Frontal cortex (tissue), 4 donors: ENCODE data around the gene SNX15. TPM values are rescaled to one million over a fixed set of nuclear protein-coding genes. Genes with fewer than 3 reads are reported as not detected.
A peak's percentile ranks its signal among the peaks of the same experiment; 100 is the strongest.

Source experiments
- DNase-seq, 2 donors: peaks; one replicate each; pipeline ENCODE4 v3.0.0; 2012; ENCODE audit warnings: low spot score in 2 of 2
- FAIRE-seq: peaks from 2 replicates; lab custom pipeline; 2012; peaks lifted over from hg19 to GRCh38; lab: Jason Lieb, UNC
- total RNA-seq: library from RNA; depleted of rRNA; stranded (reverse); fragments of >200 nt; gene quantifications from one replicate; pipeline ENCODE4 v1.2.3, GENCODE V29; 2014
- donor health status: control.
- donor health status: control.
- donor health status: control.

The SNX15 gene
- total RNA-seq, 1 donor from 2014 or later: 17.9 TPM

DNA sequence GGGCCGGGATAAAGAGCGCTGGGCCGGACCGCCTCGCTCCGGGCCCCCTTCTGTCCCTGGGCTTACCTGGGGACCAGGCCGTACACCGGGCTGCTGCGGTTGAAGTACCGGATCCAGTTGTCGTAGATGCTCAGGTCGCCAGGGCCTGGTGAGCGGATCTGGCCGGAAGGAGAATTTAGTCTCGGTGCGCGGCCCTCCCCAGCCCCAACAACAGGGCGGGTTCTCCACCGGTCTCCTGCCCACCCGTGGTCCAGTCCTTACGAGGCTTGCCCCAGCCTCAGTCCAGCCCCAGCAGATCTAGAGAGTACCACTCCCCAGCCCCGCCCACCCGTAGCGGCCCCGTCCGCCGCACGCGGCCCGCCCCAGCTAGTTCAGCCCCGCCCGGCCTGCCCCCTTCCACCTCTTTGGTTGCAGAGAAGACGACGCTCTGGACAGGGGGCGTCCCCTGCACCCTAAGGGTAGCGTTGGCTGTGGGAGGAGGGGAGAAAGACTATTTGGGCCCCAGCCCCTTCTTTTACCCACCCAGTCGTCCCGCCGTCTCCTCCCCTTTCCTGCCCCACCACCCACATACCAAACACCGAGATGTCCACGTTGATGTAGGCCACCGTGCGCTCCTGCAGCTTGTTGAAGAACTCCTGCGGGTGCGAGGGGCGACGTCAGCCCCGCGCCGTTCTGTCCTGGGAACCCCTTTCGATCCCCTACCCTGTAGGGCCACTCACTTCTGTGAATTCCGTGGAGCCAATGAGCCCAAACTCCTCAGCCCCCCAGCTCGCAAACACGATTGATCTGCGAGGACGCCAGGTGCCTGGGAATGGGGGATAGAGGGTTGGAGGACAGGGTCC is 20.6 kb downstream of the SNX15 start:
- no peak for FAIRE-seq
- peak in 1 of 2 donors; percentile 31 for DNase-seq

DNA sequence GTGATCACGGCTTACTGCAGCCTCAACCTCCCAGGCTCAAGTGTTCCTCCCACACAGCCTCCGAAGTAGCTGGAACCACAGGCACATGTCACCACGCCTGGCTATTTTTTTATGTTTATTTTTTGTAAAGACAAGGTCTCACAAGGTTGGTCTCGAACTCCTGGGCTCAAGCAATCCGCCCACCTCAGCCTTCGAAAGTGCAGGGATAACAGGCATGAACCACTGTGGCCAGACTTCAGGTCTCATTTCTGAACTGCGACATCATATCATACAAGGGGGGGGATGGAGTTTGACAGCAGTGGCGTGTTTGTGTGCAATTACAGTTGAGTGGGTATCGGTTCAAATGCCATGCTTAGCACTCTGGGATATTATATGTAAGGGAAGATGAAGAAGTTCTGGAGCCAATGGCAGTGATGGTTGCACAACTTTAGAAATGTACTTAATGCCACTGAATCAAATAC is 24.2 kb downstream of the SNX15 start:
- FAIRE-seq (no peak), DNase-seq (no peak)

DNA sequence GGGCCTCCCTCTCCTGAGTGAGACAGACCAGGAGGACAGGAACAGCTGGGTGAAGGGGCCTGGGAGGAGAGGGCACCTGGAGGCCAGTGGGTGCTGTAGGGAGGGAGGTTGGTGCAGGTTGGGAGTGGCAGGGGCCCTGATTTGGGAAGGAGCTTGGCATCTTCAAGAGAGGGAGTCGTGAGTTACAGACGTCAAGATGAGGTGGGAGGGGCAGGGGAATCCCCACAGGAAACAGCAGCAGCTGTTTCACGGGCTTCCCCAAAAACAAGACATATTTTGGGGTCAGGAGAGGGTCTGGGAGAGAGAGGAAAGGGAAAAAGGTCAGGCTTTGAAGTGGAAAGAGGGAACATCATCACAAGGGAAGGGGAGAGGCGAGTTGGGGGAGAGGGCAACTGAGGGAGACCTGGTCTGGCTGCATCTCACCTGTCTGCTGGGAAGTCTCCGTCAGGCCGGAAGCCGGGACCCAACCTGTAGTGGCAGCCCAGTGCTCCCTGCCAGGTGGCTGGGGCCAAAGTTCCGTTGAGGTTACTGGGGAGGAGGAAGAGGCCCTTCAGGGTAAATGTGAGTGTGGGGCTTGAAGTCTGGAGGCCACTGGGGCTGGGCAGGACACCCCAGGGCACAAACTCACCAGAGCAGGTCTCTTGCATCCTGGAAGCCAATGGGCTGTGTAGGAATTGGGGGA is 26.7 kb downstream of the SNX15 start:
- FAIRE-seq: no peak

DNA sequence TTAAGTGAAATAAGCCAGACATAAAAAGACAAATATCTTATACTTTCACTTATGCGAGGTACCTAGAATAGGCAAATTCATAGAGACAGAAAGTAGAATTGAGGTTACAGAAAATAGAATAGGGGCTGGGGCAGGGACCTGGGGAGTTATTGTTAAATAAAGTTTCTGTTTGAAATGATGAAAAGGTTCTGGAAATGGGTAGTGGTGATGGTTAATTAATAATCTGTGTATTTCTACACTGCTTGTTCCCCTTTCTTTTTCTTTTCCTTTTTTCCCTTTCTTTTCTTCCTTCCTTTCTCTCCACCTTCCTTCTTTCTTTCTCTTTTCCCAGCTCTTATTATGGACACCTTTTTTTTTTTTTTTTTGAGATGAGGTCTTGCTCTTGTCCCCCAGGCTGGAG is 28.3 kb downstream of the SNX15 start:
- no peak for FAIRE-seq

More for the DNA sequence above, 26.7 kb downstream of the SNX15 start:
- DNase-seq: no peak

DNA sequence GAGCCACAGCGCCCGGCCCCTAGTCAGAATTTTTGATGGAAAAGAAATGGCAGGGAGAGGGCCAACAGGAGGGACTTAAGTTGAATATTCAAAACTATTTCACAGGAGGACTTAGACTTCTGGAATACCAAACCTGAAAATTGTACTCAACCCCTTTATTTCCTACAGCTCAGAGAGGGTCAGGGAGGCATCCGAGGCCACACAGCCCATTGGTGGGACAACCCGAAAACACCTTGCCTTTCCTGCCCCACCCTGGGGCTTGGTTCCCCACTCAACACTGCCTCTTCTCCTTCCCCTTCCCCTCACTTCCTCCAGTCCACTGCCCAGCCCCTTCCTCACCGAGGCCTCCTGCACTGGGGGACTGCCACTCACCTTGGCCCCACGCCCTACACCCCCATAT is 29.8 kb downstream of the SNX15 start:
- FAIRE-seq (no peak), DNase-seq (no peak)

More for the DNA sequence above, 28.3 kb downstream of the SNX15 start:
- DNase-seq: no peak

DNA sequence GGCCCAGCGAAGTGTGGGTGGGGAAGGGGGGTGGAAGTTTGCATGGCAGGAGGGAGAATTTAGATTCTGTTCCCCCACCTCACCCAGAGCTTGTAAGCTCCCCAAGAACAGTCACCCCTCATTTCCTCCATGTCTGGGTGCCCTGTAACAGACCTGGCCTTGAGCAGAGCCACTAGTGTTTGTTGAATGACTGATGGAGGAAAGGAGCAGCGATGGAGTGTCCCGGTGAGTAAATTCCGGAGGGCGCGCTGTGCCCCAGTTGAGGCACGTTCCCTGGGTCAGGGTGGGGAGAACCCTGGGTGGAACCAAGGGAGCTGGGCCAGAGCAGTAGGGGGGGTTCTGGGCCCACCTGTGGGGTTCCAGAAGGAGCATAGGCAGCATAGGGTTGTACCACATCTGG is 30.3 kb downstream of the SNX15 start:
- DNase-seq (no peak), FAIRE-seq (no peak)

DNA sequence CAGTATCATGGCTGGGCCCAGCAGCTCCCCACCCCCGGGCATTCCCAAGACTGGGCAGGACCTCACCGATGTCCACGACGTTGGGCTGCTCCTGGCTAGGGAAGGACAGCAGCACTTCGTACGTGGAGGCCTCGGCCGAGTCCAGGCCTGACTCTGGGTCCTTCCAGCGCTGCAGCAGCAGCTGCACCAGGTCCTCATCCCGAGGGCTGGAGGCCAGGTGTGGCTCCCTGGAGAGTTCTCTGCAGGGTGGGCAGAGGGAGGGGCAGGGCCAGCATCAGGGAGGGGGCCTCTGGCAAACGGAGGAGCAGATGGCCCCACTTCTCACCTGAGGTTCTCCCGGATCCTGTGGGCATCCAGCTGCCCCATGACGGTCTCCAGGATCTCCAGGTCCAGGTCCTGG is 30.8 kb downstream of the SNX15 start:
- no peak for DNase-seq
- FAIRE-seq: no peak

DNA sequence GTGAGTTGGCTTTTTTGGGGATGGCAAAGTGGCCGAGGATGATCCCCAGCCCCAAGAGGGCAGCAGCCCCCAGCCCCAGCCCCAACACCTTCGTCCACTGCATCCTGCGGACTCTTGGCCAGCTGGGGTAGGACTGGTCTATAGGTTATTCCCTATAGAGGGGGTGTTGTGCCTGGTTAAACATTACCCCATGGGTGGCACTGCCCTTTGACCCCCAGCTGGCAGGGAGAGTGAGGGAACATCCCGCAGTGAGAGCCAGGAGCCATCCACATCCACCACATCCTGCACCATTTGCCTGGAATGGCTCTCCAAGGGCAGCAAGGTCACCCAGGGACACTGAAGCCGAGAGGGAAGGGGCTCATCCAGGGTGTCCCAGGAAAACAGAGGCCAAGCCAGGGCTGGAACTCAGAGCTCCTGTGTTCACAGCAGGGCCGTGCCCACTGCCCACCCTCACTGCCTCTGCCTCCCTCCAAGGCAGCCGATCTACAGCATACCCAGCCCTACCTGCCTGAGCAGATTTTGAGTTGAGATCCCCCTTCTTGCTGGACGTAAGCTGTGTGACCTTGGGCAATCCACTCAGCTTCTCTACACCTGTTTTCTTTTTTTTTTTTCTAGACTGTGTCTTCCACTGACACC is 31.3 kb downstream of the SNX15 start, which contains the start of gene NAALADL1:
NAALADL1 (minus strand) TSS at position 135 of the 636 bp plus-strand sequence; CDS start at position 103, 32 bp downstream.
- DNase-seq (no peak), FAIRE-seq (no peak)

DNA sequence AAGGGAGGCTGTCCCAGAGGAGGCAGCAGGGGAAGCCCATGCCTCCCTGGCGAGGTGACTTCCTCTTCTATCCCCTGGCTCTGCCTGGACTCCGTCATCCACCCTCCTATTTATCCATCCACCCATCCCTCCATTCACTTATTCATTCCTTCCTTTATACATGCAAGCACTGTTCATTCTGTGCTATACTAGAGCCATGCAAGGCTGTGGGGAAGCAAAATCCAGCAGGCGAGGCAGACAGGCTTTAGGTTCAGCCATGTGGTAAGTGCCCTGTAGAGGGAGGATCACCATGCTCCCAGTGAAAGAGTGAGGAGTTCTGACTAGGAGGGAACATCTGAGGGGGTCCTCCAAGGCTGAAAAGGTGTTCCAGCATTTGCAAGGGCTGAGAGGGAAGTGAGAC is 32.3 kb downstream of the SNX15 start:
- FAIRE-seq (no peak), DNase-seq (no peak)

DNA sequence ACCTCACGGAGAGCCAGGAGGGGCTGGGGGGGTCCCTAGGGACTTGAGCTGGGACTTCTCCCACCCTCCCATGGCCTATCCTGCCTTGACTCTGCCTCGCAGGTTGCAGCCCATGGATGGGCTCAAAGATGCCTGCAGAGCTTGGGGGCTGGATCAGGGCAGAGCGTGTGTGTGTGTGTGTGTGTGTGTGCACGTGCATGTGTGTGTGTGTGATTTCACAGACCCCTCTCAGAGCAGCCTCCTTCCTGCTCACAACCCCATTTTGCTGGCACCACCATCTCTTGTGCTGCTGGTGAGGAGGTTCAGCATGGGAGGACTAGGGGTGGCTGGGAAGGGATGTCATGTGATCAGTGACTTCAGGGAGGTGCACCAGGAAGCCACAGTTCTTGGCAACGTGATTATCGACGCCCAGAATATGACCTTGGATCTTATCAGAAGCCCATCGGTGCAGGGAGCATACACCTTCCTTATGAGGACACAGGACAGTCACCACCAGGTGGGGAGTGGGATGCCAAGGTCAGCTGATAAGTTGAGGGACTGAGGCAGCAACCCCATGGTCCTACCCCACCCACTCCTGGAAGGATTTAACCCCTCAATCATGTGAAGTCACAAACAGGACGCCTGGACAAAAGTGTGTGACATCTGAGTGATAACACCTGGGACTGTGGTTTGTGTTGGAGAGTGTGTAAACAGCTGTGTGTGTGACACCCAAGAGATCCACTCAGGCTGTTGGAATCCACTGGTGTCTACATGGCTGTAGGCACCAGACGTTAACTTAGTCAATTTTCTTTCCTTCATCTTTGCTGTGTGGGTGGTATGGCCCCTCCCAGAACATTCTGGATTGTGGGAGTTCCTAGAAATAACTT is 33.0 kb downstream of the SNX15 start:
- DNase-seq: no peak
- no peak for FAIRE-seq

DNA sequence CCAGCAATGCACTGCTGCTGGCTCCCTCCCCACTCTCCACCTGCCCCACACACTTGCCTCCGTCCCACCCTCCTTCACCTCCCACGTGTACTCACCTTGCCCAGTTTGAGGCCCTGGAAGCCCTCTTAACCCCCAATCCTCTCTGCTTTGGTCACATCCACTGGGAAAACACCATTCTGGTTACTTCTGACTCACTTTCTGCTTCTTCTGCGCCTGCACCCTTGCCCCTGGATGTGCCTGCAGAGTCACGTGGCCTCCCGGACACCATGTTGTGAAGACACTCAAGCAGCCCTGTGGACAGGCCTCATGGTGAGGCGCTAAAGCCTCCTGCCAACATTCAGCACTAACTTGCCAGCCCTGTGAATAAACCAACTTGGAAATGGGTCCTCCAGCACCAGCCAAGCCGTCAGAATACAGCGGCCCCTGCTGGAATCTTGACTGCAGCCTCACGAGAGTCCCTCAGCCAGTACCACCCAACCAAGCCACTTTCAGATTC is 33.7 kb downstream of the SNX15 start:
- FAIRE-seq: no peak

DNA sequence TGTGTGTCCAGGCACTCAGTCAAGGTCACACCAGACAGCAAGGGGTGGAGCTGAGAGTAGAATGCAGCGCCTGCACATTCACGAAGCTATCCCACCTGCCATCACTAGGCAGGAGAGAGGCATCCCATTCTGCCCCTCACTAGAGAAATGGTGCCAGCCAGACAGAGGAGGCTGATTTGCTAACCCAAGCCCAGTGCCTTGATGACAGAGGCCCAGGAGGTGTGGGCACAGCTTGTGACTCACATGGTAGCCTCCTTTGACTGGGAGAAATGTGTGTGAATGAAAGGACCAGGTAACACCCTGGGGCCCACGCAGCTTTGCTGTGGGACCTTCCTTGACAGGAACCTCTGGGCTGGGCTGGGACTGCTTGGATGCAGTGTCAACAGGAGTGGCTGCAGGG is 36.3 kb downstream of the SNX15 start:
- FAIRE-seq: no peak
- no peak for DNase-seq

More for the DNA sequence above, 33.7 kb downstream of the SNX15 start:
- DNase-seq: no peak

DNA sequence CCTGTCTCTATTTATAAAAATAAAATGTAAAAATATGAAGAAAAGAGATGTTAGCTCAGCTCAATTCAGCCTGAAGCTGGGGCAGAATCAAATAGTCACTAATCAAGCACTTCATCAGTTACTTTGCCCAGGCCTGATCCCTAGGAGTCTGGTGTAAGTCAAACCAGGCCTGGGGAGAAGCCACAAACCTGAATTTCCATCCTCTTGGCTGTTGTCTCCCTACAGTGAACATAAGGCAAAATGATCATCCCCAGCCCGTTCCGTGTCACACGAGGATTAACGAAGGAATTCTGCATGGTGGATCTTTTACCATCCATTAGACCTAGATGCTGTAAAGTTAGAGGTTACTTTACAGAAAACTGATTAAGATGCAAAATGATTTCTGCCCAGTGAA is 37.6 kb downstream of the SNX15 start:
- FAIRE-seq (no peak), DNase-seq (no peak)

DNA sequence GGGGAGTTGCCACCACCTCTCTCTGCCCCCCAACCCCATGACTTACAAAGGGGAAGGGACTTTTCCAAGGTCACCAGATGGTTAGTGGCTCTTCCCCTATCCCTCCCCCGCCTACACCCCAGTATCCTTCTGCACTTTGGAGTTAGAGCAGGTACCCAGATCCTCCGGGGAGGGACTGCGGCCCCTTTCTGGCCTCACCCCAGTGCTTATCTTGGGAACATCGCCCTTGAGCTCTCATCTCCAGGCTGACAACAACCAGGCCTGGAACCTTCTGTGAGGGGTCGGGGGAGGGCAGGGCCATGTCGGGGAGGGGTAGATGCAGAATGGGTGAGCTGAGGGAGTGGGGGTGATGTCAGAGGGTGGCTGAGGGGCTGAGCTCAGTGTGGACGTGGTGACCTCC is 38.6 kb downstream of the SNX15 start:
- FAIRE-seq: no peak
- DNase-seq: no peak

DNA sequence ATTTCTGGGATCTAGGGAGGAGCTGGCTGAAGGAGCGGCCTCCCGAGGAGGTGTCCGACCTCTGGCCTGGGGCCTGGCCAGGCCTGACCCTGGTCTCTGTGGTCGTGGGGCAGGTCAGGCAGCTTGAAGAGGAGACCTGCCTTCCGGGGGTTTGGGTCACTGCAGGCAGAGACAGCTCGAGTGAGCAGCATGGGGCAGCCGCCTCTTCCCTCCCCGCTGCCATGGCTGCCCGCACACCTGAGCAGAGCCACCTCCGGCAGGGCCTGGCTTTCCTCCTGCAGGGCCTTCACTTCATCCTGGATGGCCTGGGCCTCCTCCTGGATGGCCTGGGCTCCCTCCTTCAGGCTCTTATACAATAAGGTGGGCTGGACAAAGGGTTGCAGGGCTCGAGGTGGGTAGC is 39.1 kb downstream of the SNX15 start:
- FAIRE-seq (no peak), DNase-seq (no peak)

DNA sequence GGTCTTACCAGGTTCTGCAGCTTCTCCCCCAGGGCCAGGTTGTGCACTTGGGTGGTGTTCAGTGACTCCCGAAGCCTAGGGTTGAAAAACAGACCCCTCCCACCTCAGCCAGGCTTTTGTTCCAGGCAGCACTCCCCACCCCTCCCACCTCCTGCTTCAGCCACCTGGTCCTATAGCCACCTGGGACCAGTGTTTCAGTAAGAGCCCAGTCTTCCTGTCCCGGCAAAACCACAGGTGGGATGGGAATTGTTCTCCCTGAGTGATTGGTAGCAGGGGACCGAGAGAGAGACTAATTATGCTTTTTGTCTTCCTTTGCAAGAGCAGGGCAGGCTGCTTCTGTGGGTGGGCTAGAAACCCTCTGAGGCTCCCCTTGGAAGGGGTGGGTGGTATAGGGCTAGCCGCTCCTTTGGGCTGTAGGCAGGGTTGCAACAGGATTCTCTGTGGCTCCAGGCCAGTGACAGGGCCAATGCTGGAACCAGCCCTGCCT is 39.6 kb downstream of the SNX15 start:
- no peak for DNase-seq
- no peak for FAIRE-seq

DNA sequence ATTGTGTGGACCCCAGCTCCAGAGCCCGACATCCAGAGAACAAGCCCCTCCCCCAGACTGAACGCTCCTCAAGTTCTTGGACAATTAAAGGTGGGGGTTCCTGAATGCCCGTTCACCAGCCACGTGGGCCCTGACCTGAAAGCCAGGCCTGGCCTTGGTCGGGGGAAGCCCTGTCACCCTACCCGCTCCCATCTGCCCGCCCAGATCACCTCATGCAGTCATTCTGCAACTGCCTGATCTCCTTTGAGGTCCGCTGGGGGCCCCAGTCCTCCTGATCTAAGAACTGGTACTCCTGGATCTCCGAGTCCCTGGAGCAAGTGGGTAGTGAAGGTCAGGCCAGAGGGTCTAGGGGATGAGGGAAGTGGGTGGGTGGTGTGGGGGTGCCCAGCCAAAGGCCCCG is 40.2 kb downstream of the SNX15 start:
- DNase-seq (no peak), FAIRE-seq (no peak)

DNA sequence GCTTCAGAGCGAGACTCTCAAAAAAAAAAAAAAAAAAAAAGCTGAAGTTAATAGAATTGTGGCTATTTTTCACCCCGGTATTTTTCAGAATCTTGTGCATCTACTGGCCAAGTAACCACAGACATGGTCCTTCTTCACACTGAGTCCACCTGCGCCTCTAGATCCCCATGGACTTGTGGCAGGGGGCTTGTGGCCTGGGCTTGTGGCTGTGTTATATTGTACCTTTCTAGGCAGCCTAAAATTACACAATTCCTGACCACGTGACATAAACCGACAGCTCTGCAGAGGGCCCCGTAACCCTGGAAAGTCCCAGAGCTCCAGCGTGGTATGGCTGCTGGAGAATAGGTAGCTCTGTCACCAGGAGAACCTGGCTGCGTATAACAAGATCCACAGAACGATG is 42.0 kb downstream of the SNX15 start:
- FAIRE-seq: no peak
- no peak for DNase-seq

DNA sequence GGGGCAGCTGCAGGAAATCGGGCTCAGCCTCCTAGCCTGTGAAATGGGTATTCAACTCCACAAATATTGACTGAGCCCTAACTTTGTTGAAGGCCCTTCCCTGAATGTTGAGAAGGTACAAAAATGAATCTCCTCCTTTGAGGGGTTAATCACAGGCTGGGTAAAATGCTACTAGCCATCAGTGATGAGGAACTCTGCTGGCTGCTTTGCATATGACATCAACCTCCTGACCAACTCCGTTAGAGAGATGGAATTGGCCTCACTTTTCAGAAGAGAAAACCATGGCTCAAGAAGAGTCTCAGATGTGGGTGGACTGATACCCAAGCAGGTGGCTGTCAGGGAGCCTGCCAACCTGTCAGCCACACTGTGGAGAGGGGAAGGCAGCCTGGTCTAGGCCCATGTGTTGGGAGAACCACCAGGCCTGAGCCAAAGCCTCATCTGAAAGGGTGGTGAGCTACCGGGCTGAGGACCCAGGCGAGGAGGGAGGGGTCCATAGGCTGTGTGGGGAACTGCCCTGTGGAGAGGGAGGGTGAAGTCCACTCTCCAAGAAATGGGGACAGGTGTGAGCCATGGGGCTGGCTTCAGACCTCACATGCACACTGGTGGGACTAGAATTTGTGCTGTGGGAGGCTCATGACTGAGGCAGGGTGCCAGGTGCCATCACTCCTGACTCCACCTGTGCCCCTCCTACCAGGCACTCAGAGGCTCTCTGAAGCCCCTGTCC is 44.8 kb downstream of the SNX15 start:
- DNase-seq (no peak), FAIRE-seq (no peak)
